Stomach smooth muscle (tissue), 2 donors: Measurements from ENCODE around the gene POU2F1.

Experiments
- H3K27ac ChIP-seq: one replicate; pipeline ENCODE4 v1.7.0; 2013; ENCODE audit warnings: mild to moderate bottlenecking, low read length, inconsistent platforms
- H3K27me3 ChIP-seq, 2 donors: one replicate each; pipeline ENCODE4 v1.7.0; 2013; ENCODE audit warnings: low read length in 2 of 2; ENCODE audit not compliant: insufficient read depth in 2 of 2, control insufficient read depth in 1 of 2
- H3K36me3 ChIP-seq, 2 donors: one replicate each; pipeline ENCODE4 v1.7.0; 2013; ENCODE audit warnings: low read length in 2 of 2; ENCODE audit not compliant: control insufficient read depth in 2 of 2, insufficient read depth in 2 of 2
- H3K4me1 ChIP-seq: one replicate; pipeline ENCODE4 v1.7.0; 2013; ENCODE audit warnings: low read length; ENCODE audit not compliant: control insufficient read depth, insufficient read depth
- H3K4me3 ChIP-seq, 2 donors: one replicate each; pipeline ENCODE4 v1.7.0; 2013; ENCODE audit warnings: low read length in 2 of 2
- H3K9ac ChIP-seq, 2 donors: one replicate each; pipeline ENCODE4 v1.7.0; 2013; ENCODE audit warnings: low read length in 2 of 2, mild to moderate bottlenecking in 1 of 2
- H3K9me3 ChIP-seq, 2 donors: one replicate each; pipeline ENCODE4 v1.7.0; 2013; ENCODE audit warnings: low read length in 2 of 2; ENCODE audit not compliant: control insufficient read depth in 2 of 2
- donor health status: healthy.
- donor health status: Pancreatic carcinoma.

POU2F1 gene

GRCh38 chr1:167467126-167467710 lies 246.5 kb downstream of the POU2F1 start:
- Histone ChIP-seq H3K4me3 (no peak overlapping the region), H3K9me3 (no peaks in the 10 kb centered on the region), H3K4me1 (no peaks in the 10 kb centered on the region), H3K27ac (no peak overlapping the region), H3K36me3 (no peaks in the 10 kb centered on the region), H3K9ac (no peak overlapping the region), H3K27me3 (no peaks in the 10 kb centered on the region)

- no peak overlapping the region for H3K27ac ChIP-seq
- H3K36me3 ChIP-seq = no peaks in the 10 kb centered on the region
- H3K4me1 ChIP-seq = no peaks in the 10 kb centered on the region
- H3K9ac ChIP-seq = no peak overlapping the region
- H3K9me3 ChIP-seq = no peaks in the 10 kb centered on the region
- no peaks in the 10 kb centered on the region for H3K27me3 ChIP-seq
- H3K4me3 ChIP-seq = no peak overlapping the region
Observed at GRCh38 chr1:167467752-167468151, 247.1 kb downstream of the POU2F1 start.

- H3K4me3 ChIP-seq = no peak overlapping the region
- H3K36me3 ChIP-seq = no peaks in the 10 kb centered on the region
- H3K9ac ChIP-seq = no peak overlapping the region
- H3K9me3 ChIP-seq = no peaks in the 10 kb centered on the region
- no peak overlapping the region for H3K27ac ChIP-seq
- H3K27me3 ChIP-seq = no peaks in the 10 kb centered on the region
- no peaks in the 10 kb centered on the region for H3K4me1 ChIP-seq
Observed at GRCh38 chr1:167469280-167469965, 248.7 kb downstream of the POU2F1 start.

- no peak overlapping the region for H3K27ac ChIP-seq
- H3K4me1 ChIP-seq = no peaks in the 10 kb centered on the region
- H3K9ac ChIP-seq = no peak overlapping the region
Observed at GRCh38 chr1:167471568-167471967, 250.9 kb downstream of the POU2F1 start.

GRCh38 chr1:167472752-167473521 lies 252.3 kb downstream of the POU2F1 start:
- Histone ChIP-seq H3K4me1 (no peaks in the 10 kb centered on the region), H3K9me3 (peaks cover 0 to 2% of the 10 kb centered on the region in 2 donors), H3K36me3 (no peaks in the 10 kb centered on the region), H3K4me3 (no peak overlapping the region), H3K27me3 (no peaks in the 10 kb centered on the region), H3K27ac (no peak overlapping the region), H3K9ac (no peak overlapping the region)

More at GRCh38 chr1:167471568-167471967, 250.9 kb downstream of the POU2F1 start:
- H3K36me3 ChIP-seq = no peaks in the 10 kb centered on the region
- H3K9me3 ChIP-seq = peaks cover 0 to 2% of the 10 kb centered on the region in 2 donors
- H3K27me3 ChIP-seq = no peaks in the 10 kb centered on the region
- no peak overlapping the region for H3K4me3 ChIP-seq

- H3K4me3 ChIP-seq = no peak overlapping the region
- no peaks in the 10 kb centered on the region for H3K4me1 ChIP-seq
- no peak overlapping the region for H3K9ac ChIP-seq
- H3K9me3 ChIP-seq = peaks cover 0 to 2% of the 10 kb centered on the region in 2 donors
- H3K27ac ChIP-seq = no peak overlapping the region
- H3K36me3 ChIP-seq = no peaks in the 10 kb centered on the region
- no peaks in the 10 kb centered on the region for H3K27me3 ChIP-seq
Observed at GRCh38 chr1:167473761-167474160, 253.1 kb downstream of the POU2F1 start.

- Histone ChIP-seq H3K27me3 (no peaks in the 10 kb centered on the region), H3K36me3 (no peaks in the 10 kb centered on the region), H3K4me3 (no peak overlapping the region)
Observed at GRCh38 chr1:167474191-167474641, 253.5 kb downstream of the POU2F1 start.

GRCh38 chr1:167476061-167476460 lies 255.4 kb downstream of the POU2F1 start:
- Histone ChIP-seq H3K4me3 (no peak overlapping the region), H3K27ac (no peak overlapping the region), H3K36me3 (no peaks in the 10 kb centered on the region), H3K9me3 (peaks cover 0 to 2% of the 10 kb centered on the region in 2 donors), H3K4me1 (no peaks in the 10 kb centered on the region), H3K27me3 (no peaks in the 10 kb centered on the region), H3K9ac (no peak overlapping the region)

More at GRCh38 chr1:167474191-167474641, 253.5 kb downstream of the POU2F1 start:
- H3K4me1 ChIP-seq = no peaks in the 10 kb centered on the region
- H3K9me3 ChIP-seq = peaks cover 0 to 2% of the 10 kb centered on the region in 2 donors
- H3K9ac ChIP-seq = no peak overlapping the region
- H3K27ac ChIP-seq = no peak overlapping the region
